ENCODE data around the gene PLD4. TPM values are rescaled to one million over a fixed set of nuclear protein-coding genes. Genes with fewer than 3 reads are reported as not detected.

PLD4 gene
- total and polyA plus RNA-seq, 2 of the 8 experiments (the other 6 are each of a cell fraction or from before 2014, with no cell fraction given) = 0.05 TPM; not detected in 1

DNA sequence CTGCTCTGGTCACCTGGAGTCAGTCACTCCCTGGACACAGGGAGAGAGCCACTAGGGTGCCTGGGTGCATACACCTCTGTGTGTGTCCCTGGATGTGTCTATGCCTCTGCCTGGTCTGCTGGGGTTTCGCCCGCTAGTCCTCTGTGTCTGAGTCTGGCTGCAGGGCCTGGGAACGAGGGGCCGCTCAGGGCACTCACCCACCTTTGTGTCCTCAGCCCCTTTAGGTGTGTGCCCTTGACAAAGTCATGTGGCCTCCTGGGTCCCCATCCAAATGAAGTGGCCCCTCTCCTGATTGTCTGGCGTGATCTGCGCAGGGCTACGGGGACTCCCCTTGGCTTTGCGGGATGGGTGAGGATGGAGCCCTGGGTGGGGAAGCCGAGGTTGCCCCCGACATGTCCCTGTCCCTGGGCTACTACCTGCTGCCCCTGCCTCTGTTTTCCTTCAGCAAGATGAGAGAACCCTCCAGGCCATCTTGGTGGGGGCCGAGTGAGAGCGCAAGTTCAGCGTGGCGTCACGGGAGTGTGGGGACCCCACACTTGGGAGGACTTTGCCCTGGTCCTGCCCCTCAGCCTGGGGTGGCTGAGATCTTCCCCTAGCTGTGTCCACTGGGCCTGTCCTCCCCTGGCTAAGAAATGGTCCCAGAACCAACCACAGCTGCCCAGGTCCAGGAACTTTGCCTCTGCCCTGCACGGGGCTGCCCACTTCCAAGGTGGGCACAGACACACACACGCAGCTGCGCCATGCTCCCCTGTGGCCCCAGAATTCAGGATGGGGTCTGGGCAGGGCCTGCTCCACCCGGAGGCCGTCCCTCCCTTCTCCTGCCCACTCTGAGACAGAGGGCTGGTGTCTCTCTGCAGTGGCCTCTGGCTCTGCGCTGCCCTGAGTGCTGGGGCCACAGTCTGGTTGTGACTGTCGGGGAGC is 56.2 kb downstream of the PLD4 start:
- Histone ChIP-seq H3K56ac (replicated peaks; ENCODE audit: insufficient read length, low read depth, low read length) (no peak overlapping the region), H4K91ac (replicated peaks; ENCODE audit: insufficient read length, low read length) (no peak overlapping the region), H2AK5ac (ENCODE audit: low read depth, low read length) (no peak overlapping the region), H3K9ac (replicated peaks in 1 of 4; ENCODE audit: extremely low read depth in 1 of 4, low read depth in 3 of 4, low read length in 3 of 4) (no peak overlapping the region), H2BK15ac (ENCODE audit: low read length) (no peak overlapping the region), H3K18ac (ENCODE audit: extremely low read depth, low read length) (no peak overlapping the region), H3K79me2 (ENCODE audit: control insufficient read depth in 1 of 2, insufficient read depth in 2 of 2, low read length in 2 of 2) (no peaks in the 10 kb centered on the region), H3K4me1 (replicated peaks in 1 of 4; ENCODE audit: control insufficient read depth in 3 of 4, insufficient read depth in 4 of 4, low read length in 3 of 4) (peaks cover 0 to 13% (median 7%) of the 10 kb centered on the region in 4 experiments; a peak in 5 of 7 replicates), H3K4me3 (ENCODE audit: extremely low read depth in 1 of 4, insufficient read depth in 2 of 4, low read depth in 3 of 4, low read length in 4 of 4) (no peak overlapping the region), H4K5ac (ENCODE audit: insufficient read length, low read depth, low read length) (no peak overlapping the region), H3K9me3 (ENCODE audit: insufficient read depth in 2 of 2, low read depth in 1 of 2, low read length in 1 of 2) (peaks cover 0 to 3% of the 10 kb centered on the region in 2 experiments; a peak in 1 of 4 replicates), H3K27ac (ENCODE audit: low read depth, low read length) (no peak overlapping the region), H2BK12ac (ENCODE audit: low read depth, low read length) (no peak overlapping the region), H4K20me1 (replicated peaks in 1 of 2; ENCODE audit: control insufficient read depth in 1 of 2, insufficient read depth in 2 of 2, low read length in 2 of 2) (peaks cover 4 to 11% of the 10 kb centered on the region in 2 experiments), H2BK120ac (replicated peaks; ENCODE audit: low read depth, low read length) (no peak overlapping the region), H4K8ac (ENCODE audit: extremely low read depth, insufficient read depth, low read length) (no peak overlapping the region), H3K79me1 (ENCODE audit: low read depth, low read length) (no peaks in the 10 kb centered on the region), H3K4ac (replicated peaks; ENCODE audit: insufficient read length, low read depth, low read length) (no peak overlapping the region), H2BK5ac (ENCODE audit: low read depth, low read length) (no peak overlapping the region), H3K27me3 (replicated peaks in 1 of 4; ENCODE audit: control insufficient read depth in 3 of 4, extremely low read depth in 1 of 4, insufficient read depth in 3 of 4, low read length in 3 of 4) (peaks cover 18 to 38% (median 31%) of the 10 kb centered on the region in 4 experiments), H3K23me2 (ENCODE audit: low read depth, low read length) (peaks cover 12% of the 10 kb centered on the region; the same call in 1 of the 2 replicates), H3K4me2 (ENCODE audit: insufficient read depth in 1 of 2, low read depth in 2 of 2, low read length in 2 of 2) (no peak overlapping the region), H3K36me3 (ENCODE audit: control insufficient read depth in 2 of 4, insufficient read depth in 4 of 4, low read length in 3 of 4) (no peaks in the 10 kb centered on the region; a peak in 1 of 8 replicates), H2BK20ac (ENCODE audit: low read length) (no peak overlapping the region), H2AFZ (ENCODE audit: low read length) (no peak overlapping the region), H3K23ac (ENCODE audit: insufficient read length) (no peak overlapping the region), H3K14ac (ENCODE audit: insufficient read length) (no peak overlapping the region)
- ChIA-PET POLR2A (ENCODE audit: partially characterized antibody) (interaction anchor here (1.3 kb wide), 1 partner anchor 12 kb away, joined by 4 read pairs; no protein-coding TSS in a partner anchor), CTCF (ENCODE audit: partially characterized antibody) (interaction anchor here (0.7 to 1.7 kb wide), 7 partner anchors 16 to 94 kb away, joined by 3 to 12 read pairs (median 3); no protein-coding TSS in a partner anchor)
- 94% methylated on average over 17 of the region's 22 CpGs; no CpG with 5 or more reads in 1 of the 2 experiments for WGBS, 2 experiments (ENCODE audit: extremely low coverage in 1 of 2, insufficient coverage in 1 of 2, insufficient read length in 1 of 2, insufficient replicate concordance in 2 of 2, low coverage in 1 of 2, low lambda C conversion rate in 2 of 2, missing lambda C conversion rate in 1 of 2)
- DNase-seq (ENCODE audit: low read depth in 1 of 2, low spot score in 2 of 2) (no peak), FAIRE-seq (no peak)
- no peak for TF ChIP-seq TBP (IDR thresholded peaks at IDR 0.05; ENCODE audit: low read depth, low read length)
- no peak for TF ChIP-seq SP4 (IDR thresholded peaks at IDR 0.05; ENCODE audit: low read length)
- TF ChIP-seq RXRA (IDR thresholded peaks at IDR 0.05; ENCODE audit: insufficient read depth, low read depth, low read length) = no peak
- TF ChIP-seq HDAC2 (IDR thresholded peaks at IDR 0.05; ENCODE audit: borderline replicate concordance in 1 of 2, low read depth in 2 of 2, low read length in 2 of 2) = no peak
- TF ChIP-seq EGR1 (IDR thresholded peaks at IDR 0.05; ENCODE audit: borderline replicate concordance, low read depth, low read length) = no peak
- no peak for TF ChIP-seq CBX5 (IDR thresholded peaks at IDR 0.05; ENCODE audit: low read depth, low read length)
- no peak for TF ChIP-seq SAP30 (IDR thresholded peaks at IDR 0.05; ENCODE audit: insufficient read depth, insufficient replicate concordance, low read length)
- no peak for TF ChIP-seq BRCA1 (IDR thresholded peaks at IDR 0.05; ENCODE audit: low read depth, low read length)
- no peak for TF ChIP-seq BACH1 (IDR thresholded peaks at IDR 0.05; ENCODE audit: low read length)
- TF ChIP-seq KDM4A (IDR thresholded peaks at IDR 0.05; ENCODE audit: low read depth, low read length, severe bottlenecking) = no peak
- no peak for TF ChIP-seq PHF8 (conservative IDR thresholded peaks at IDR 0.05; ENCODE audit: low read depth, low read length)
- no peak for TF ChIP-seq SIRT6 (IDR thresholded peaks at IDR 0.05; ENCODE audit: low read length)

Data from H1 (cell line).